GM23338 (cell line): ENCODE results near the gene ATP5MC2. TPM values are rescaled to one million over a fixed set of nuclear protein-coding genes. Genes with fewer than 3 reads are reported as not detected.

Source experiments
- ATAC-seq: fragments of 200-7000 bp; cut with Tn5 transposase; 3 replicates; pipeline ENCODE4 v1.9.1; 2020
- DNase-seq: peaks from one replicate; pipeline ENCODE4 v3.0.0-alpha.2; 2015; ENCODE audit warnings: low spot score
- H2AFZ ChIP-seq: fragments of 200-600 bp; sonication (generic); 2 replicates; pipeline ENCODE4 v1.8.0; 2016; ENCODE audit warnings: antibody characterized with exemption, mild to moderate bottlenecking, moderate library complexity
- H3F3A ChIP-seq: fragments of 200-600 bp; sonication (generic); replicated peaks from 2 replicates; pipeline ENCODE4 v1.8.0; 2017; ENCODE audit warnings: antibody characterized with exemption, mixed run types, low read depth
- H3K27ac ChIP-seq: fragments of 200-600 bp; sonication (generic); 2 replicates; pipeline ENCODE4 v1.6.1; 2016; ENCODE audit warnings: low read depth
- H3K27me3 ChIP-seq: fragments of 200-600 bp; sonication (generic); 2 replicates; pipeline ENCODE4 v1.8.0; 2016; ENCODE audit warnings: mild to moderate bottlenecking, mixed run types, moderate library complexity; ENCODE audit not compliant: insufficient read depth
- H3K36me3 ChIP-seq: fragments of 200-600 bp; sonication (generic); 2 replicates; pipeline ENCODE4 v1.8.0; 2016; ENCODE audit warnings: mild to moderate bottlenecking; ENCODE audit not compliant: insufficient read depth
- H3K4me1 ChIP-seq: fragments of 200-600 bp; sonication (generic); 2 replicates; pipeline ENCODE4 v1.8.0; 2016; ENCODE audit warnings: mild to moderate bottlenecking, moderate library complexity; ENCODE audit not compliant: insufficient read depth
- H3K4me2 ChIP-seq: fragments of 200-600 bp; sonication (generic); 2 replicates; pipeline ENCODE4 v1.7.1; 2017; ENCODE audit warnings: mixed run types
- H3K4me3 ChIP-seq: fragments of 200-600 bp; sonication (generic); 2 replicates; pipeline ENCODE4 v1.6.1; 2016; ENCODE audit warnings: mixed run types
- H3K79me2 ChIP-seq: fragments of 200-600 bp; sonication (generic); replicated peaks from 2 replicates; pipeline ENCODE4 v1.8.0; 2017; ENCODE audit warnings: mild to moderate bottlenecking; ENCODE audit not compliant: insufficient read depth
- H3K9me2 ChIP-seq: fragments of 200-600 bp; sonication (generic); 2 replicates; pipeline ENCODE4 v1.8.0; 2017; ENCODE audit not compliant: insufficient read depth
- H4K20me1 ChIP-seq: fragments of 200-600 bp; sonication (generic); replicated peaks from 2 replicates; pipeline ENCODE4 v1.8.0; 2017; ENCODE audit warnings: mild to moderate bottlenecking; ENCODE audit not compliant: insufficient read depth
- H3K27ac Mint-ChIP-seq: 2 replicates; pipeline ENCODE4 v1.8.0; 2020; ENCODE audit warnings: inconsistent platforms, mild to moderate bottlenecking, moderate library complexity, mixed read lengths
- H3K27me3 Mint-ChIP-seq: 3 replicates; pipeline ENCODE4 v1.8.0; 2022; ENCODE audit warnings: low read depth, mild to moderate bottlenecking, moderate library complexity, mixed read lengths, inconsistent platforms; ENCODE audit not compliant: insufficient read depth, poor library complexity
- H3K36me3 Mint-ChIP-seq: 3 replicates; pipeline ENCODE4 v1.8.0; 2021; ENCODE audit warnings: low read depth, mild to moderate bottlenecking, inconsistent platforms, moderate library complexity, mixed read lengths
- H3K4me1 Mint-ChIP-seq: 3 replicates; pipeline ENCODE4 v1.8.0; 2020; ENCODE audit warnings: mild to moderate bottlenecking, inconsistent platforms, mixed read lengths
- H3K4me3 Mint-ChIP-seq: 3 replicates; pipeline ENCODE4 v1.8.0; 2021; ENCODE audit warnings: moderate library complexity, mild to moderate bottlenecking, inconsistent platforms, mixed read lengths
- H3K9me3 Mint-ChIP-seq: 3 replicates; pipeline ENCODE4 v1.8.0; 2020; ENCODE audit warnings: moderate library complexity, mild to moderate bottlenecking, inconsistent platforms, mixed read lengths
- CREB1 ChIP-seq: fragments of 250-450 bp; sonication (Bioruptor Pico); IDR thresholded peaks from 2 replicates; pipeline ENCODE4 v1.5.0; 2020; ENCODE audit warnings: low read depth, mild to moderate bottlenecking, moderate library complexity
- EZH2 ChIP-seq: fragments of 200-600 bp; sonication (generic); IDR thresholded peaks from one replicate; pipeline ENCODE4 v1.8.0; 2017; ENCODE audit warnings: antibody characterized with exemption, mild to moderate bottlenecking, low read depth; ENCODE audit not compliant: unreplicated experiment
- EZH2phosphoT487 ChIP-seq: fragments of 200-600 bp; sonication (generic); IDR thresholded peaks from one replicate; pipeline ENCODE4 v1.8.1; 2018; ENCODE audit warnings: antibody characterized with exemption; ENCODE audit not compliant: unreplicated experiment
- JUNB ChIP-seq: IDR thresholded peaks from one replicate; pipeline ENCODE4 v1.6.1; 2016; ENCODE audit warnings: antibody characterized with exemption; ENCODE audit not compliant: unreplicated experiment
- NANOG ChIP-seq: IDR thresholded peaks from 2 replicates; pipeline ENCODE4 v1.6.1; 2016; ENCODE audit warnings: antibody characterized with exemption, borderline replicate concordance
- POLR2AphosphoS5 ChIP-seq: IDR thresholded peaks from 2 replicates; pipeline ENCODE4 v1.6.1; 2016; ENCODE audit warnings: antibody characterized with exemption, low read depth
- STAT1 ChIP-seq: IDR thresholded peaks from one replicate; pipeline ENCODE4 v1.6.1; 2016; ENCODE audit warnings: antibody characterized with exemption; ENCODE audit not compliant: unreplicated experiment
- ZNF114 ChIP-seq: fragments of 250-450 bp; sonication (Bioruptor Pico); IDR thresholded peaks from 2 replicates; pipeline ENCODE4 v1.5.0; 2020; ENCODE audit warnings: mild to moderate bottlenecking, moderate library complexity
- ZNF331 ChIP-seq: fragments of 250-450 bp; sonication (Bioruptor Pico); IDR thresholded peaks from 2 replicates; pipeline ENCODE4 v1.5.0; 2020; ENCODE audit warnings: low read depth, mild to moderate bottlenecking, moderate library complexity
- ZNF462 ChIP-seq: fragments of 250-450 bp; sonication (Bioruptor Pico); IDR thresholded peaks from 2 replicates; pipeline ENCODE4 v1.5.0; 2020; ENCODE audit warnings: mild to moderate bottlenecking, moderate library complexity
- polyA plus RNA-seq: library from polyadenylated mRNA; unstranded; fragments of >200 nt; fragmentation: Nextera tagmentation; extraction: Ambion mirVana; gene quantifications from 2 replicates; pipeline ENCODE4 v1.2.1, GENCODE V29; 2016
- total RNA-seq: library from RNA; depleted of rRNA; stranded (reverse); fragments of >200 nt; shearing (Covaris generic); gene quantifications from 2 replicates; pipeline ENCODE4 v1.2.3, GENCODE V29; 2014
- TF ChIP-seq, protein P1 (sequence below): IDR thresholded peaks from one replicate; pipeline ENCODE4 v1.6.1; 2018; ENCODE audit warnings: antibody characterized with exemption; ENCODE audit not compliant: unreplicated experiment
- TF ChIP-seq, protein P2 (sequence below): IDR thresholded peaks from 2 replicates; pipeline ENCODE4 v1.6.1; 2016; ENCODE audit warnings: antibody characterized with exemption
- TF ChIP-seq, protein P3 (sequence below), 2 experiments: fragments of 200-600 bp in 1 of 2; sonication (generic) in 1 of 2; conservative IDR thresholded peaks; 2 replicates each; pipeline versions ENCODE4 v1.5.1 to v1.6.1; 2016 to 2017; ENCODE audit warnings: antibody characterized with exemption in 2 of 2, low read depth in 2 of 2, mild to moderate bottlenecking in 2 of 2, moderate library complexity in 1 of 2

ATP5MC2 gene
- total and polyA plus RNA-seq, 2 experiments from 2014 or later, result 362 to 821 TPM

DNA sequence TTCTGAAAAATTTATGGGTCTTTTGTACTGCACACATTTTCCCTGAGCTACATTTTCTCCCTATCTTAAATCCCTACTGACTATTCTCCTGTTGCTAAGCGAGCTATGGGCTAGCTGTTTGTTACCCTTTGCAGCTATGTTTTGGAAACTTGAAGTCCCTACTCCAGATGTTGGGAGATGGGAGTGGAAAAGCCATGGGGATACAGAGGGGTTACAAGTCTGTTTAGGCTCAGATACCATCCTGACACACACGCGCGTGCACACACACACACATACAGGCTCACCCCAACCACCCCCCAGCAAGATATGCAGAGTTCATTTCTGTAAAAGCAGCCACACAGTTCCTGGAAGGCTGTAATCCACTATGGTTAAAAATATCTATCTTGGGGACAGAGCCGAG lies 15.8 kb downstream of the ATP5MC2 start:
- H3K4me1 Mint-ChIP-seq, result peaks cover 18% of the 10 kb centered on the region
- no peaks in the 10 kb centered on the region for H3K79me2 ChIP-seq
- peaks cover 6% of the 10 kb centered on the region for H3K4me1 ChIP-seq
- H3K9me2 ChIP-seq, result no peaks in the 10 kb centered on the region
- H3K27me3 Mint-ChIP-seq, result peaks cover 10% of the 10 kb centered on the region
- no peak overlapping the region for H3K27ac ChIP-seq
- H3K27me3 ChIP-seq, result no peaks in the 10 kb centered on the region
- no peaks in the 10 kb centered on the region for H3K9me3 Mint-ChIP-seq
- H4K20me1 ChIP-seq, result no peaks in the 10 kb centered on the region
- peaks cover 29% of the 10 kb centered on the region for H3K36me3 Mint-ChIP-seq
- ATAC-seq (no peak), DNase-seq (no peak)
- H3K27ac Mint-ChIP-seq, result no peak overlapping the region
- peaks cover 15% of the 10 kb centered on the region for H3K36me3 ChIP-seq
- no peak overlapping the region for H2AFZ ChIP-seq
- TF ChIP-seq STAT1 (no peak), EZH2 (no peak), JUNB (no peak), POLR2AphosphoS5 (no peak), EZH2phosphoT487 (no peak), ZNF462 (CRISPR knock-in tag) (no peak), ZNF331 (CRISPR knock-in tag) (no peak), CREB1 (CRISPR knock-in tag) (no peak), NANOG (no peak), ZNF114 (CRISPR knock-in tag) (no peak)
- TF ChIP-seq, protein P1, sequence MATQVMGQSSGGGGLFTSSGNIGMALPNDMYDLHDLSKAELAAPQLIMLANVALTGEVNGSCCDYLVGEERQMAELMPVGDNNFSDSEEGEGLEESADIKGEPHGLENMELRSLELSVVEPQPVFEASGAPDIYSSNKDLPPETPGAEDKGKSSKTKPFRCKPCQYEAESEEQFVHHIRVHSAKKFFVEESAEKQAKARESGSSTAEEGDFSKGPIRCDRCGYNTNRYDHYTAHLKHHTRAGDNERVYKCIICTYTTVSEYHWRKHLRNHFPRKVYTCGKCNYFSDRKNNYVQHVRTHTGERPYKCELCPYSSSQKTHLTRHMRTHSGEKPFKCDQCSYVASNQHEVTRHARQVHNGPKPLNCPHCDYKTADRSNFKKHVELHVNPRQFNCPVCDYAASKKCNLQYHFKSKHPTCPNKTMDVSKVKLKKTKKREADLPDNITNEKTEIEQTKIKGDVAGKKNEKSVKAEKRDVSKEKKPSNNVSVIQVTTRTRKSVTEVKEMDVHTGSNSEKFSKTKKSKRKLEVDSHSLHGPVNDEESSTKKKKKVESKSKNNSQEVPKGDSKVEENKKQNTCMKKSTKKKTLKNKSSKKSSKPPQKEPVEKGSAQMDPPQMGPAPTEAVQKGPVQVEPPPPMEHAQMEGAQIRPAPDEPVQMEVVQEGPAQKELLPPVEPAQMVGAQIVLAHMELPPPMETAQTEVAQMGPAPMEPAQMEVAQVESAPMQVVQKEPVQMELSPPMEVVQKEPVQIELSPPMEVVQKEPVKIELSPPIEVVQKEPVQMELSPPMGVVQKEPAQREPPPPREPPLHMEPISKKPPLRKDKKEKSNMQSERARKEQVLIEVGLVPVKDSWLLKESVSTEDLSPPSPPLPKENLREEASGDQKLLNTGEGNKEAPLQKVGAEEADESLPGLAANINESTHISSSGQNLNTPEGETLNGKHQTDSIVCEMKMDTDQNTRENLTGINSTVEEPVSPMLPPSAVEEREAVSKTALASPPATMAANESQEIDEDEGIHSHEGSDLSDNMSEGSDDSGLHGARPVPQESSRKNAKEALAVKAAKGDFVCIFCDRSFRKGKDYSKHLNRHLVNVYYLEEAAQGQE, result no peak
- TF ChIP-seq, protein P2, sequence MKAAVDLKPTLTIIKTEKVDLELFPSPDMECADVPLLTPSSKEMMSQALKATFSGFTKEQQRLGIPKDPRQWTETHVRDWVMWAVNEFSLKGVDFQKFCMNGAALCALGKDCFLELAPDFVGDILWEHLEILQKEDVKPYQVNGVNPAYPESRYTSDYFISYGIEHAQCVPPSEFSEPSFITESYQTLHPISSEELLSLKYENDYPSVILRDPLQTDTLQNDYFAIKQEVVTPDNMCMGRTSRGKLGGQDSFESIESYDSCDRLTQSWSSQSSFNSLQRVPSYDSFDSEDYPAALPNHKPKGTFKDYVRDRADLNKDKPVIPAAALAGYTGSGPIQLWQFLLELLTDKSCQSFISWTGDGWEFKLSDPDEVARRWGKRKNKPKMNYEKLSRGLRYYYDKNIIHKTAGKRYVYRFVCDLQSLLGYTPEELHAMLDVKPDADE, result no peak
- TF ChIP-seq, protein P3, sequence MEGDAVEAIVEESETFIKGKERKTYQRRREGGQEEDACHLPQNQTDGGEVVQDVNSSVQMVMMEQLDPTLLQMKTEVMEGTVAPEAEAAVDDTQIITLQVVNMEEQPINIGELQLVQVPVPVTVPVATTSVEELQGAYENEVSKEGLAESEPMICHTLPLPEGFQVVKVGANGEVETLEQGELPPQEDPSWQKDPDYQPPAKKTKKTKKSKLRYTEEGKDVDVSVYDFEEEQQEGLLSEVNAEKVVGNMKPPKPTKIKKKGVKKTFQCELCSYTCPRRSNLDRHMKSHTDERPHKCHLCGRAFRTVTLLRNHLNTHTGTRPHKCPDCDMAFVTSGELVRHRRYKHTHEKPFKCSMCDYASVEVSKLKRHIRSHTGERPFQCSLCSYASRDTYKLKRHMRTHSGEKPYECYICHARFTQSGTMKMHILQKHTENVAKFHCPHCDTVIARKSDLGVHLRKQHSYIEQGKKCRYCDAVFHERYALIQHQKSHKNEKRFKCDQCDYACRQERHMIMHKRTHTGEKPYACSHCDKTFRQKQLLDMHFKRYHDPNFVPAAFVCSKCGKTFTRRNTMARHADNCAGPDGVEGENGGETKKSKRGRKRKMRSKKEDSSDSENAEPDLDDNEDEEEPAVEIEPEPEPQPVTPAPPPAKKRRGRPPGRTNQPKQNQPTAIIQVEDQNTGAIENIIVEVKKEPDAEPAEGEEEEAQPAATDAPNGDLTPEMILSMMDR (conservative IDR thresholded peaks at IDR 0.05; ENCODE audit: low read depth in 2 of 2), result no peak
- no peak overlapping the region for H3K4me3 Mint-ChIP-seq
- H3K4me2 ChIP-seq, result no peak overlapping the region
- peaks cover 14% of the 10 kb centered on the region for H3F3A ChIP-seq
- H3K4me3 ChIP-seq, result no peak overlapping the region
